H1 (cell line): ENCODE measurements around the gene CPZ. TPM values are rescaled to one million over a fixed set of nuclear protein-coding genes. Genes with fewer than 3 reads are reported as not detected.

Experiments used
- polyA plus RNA-seq, 7 experiments: library from polyadenylated mRNA; depleted of rRNA in 3 of 7; stranded (reverse) in 5 of 7; unstranded in 2 of 7; fragments of >200 nt in 5 of 7; fragments of 200-250 nt in 2 of 7; gene quantifications; 1 replicate in 5 of 7; 2 replicates in 1 of 7; 4 replicates in 1 of 7; pipeline versions ENCODE4 v1.2.1 to v1.2.3, GENCODE V29; 2011 to 2013; ENCODE audit warnings: missing spikeins in 2 of 7, mixed read lengths in 2 of 7
- total RNA-seq: library from RNA; stranded (reverse); fragmentation: NEBNext Ultra II Directional; extraction: Animal tissue kit (Norgen Biotek cat#: 25700); gene quantifications from 2 replicates; pipeline ENCODE4 v1.2.1, GENCODE V29; 2021

CPZ gene
- total and polyA plus RNA-seq, 2 of the 8 experiments (the other 6 are each of a cell fraction or from before 2014, with no cell fraction given), result 28.8 to 40.7 TPM

Other genes starting within 250 kb of the CPZ start
- gene ACOX3, start 152.0 kb upstream of the CPZ start, total RNA-seq, result 9.9 and 10.2 TPM in 2 replicates
- gene ACOX3, start 152.0 kb upstream of the CPZ start, polyA plus RNA-seq (2011; rRNA removed), result 2.5 and 4.3 TPM in 2 replicates
- gene TRMT44, start 152.0 kb upstream of the CPZ start, total RNA-seq, result 20.1 and 23.9 TPM in 2 replicates
- gene TRMT44, start 152.0 kb upstream of the CPZ start, polyA plus RNA-seq (2011; rRNA removed), result 8.6 and 11.6 TPM in 2 replicates
- gene GPR78, start 12.4 kb upstream of the CPZ start, total RNA-seq, result 3.0 and 3.3 TPM in 2 replicates
- gene GPR78, start 12.4 kb upstream of the CPZ start, polyA plus RNA-seq (2011; rRNA removed), result 1.0 and 2.2 TPM in 2 replicates